B cell (primary cell): ENCODE data around the gene PRH1. TPM values are rescaled to one million over a fixed set of nuclear protein-coding genes. Genes with fewer than 3 reads are reported as not detected.

Experiments
- ATAC-seq: fragments of 200-7000 bp; cut with Tn5 transposase; one replicate; pipeline ENCODE4 v1.10.0; 2021; ENCODE audit warnings: low read depth, mild to moderate bottlenecking, moderate number of reproducible peaks, moderate library complexity
- CTCF ChIA-PET: fragments of 350-600 bp; sonication (Branson Sonifier 250); formaldehyde crosslinking; loops from one replicate; lab custom pipeline; 2021; ENCODE audit warnings: antibody characterized with exemption, inconsistent platforms; lab: Charles Lee
- POLR2A ChIA-PET: fragments of 350-600 bp; sonication (Branson Sonifier 250); formaldehyde crosslinking; loops from one replicate; lab custom pipeline; 2021; ENCODE audit warnings: antibody characterized with exemption; lab: Charles Lee
- DNase-seq: peaks from one replicate; pipeline ENCODE4 v3.0.0; 2013
- H2AFZ ChIP-seq: 2 replicates; pipeline ENCODE4 v1.6.1; 2012; ENCODE audit warnings: mild to moderate bottlenecking, low read depth, low read length; ENCODE audit not compliant: insufficient read depth, poor library complexity, severe bottlenecking
- H3K27ac ChIP-seq, 2 donors: 1 replicate in 1 of 2; 2 replicates in 1 of 2; pipeline ENCODE4 v1.5.1; 2012 to 2013; ENCODE audit warnings: low read length in 2 of 2, mild to moderate bottlenecking in 2 of 2, moderate library complexity in 1 of 2
- H3K27me3 ChIP-seq, 4 experiments: fragments of 200-600 bp in 1 of 4; sonication (generic) in 1 of 4; replicated peaks in 1 of 4; 1 replicate in 2 of 4; 2 replicates in 2 of 4; pipeline versions ENCODE4 v1.6.1 to v1.7.0; 2013 to 2016; ENCODE audit warnings: low read length in 3 of 4, mild to moderate bottlenecking in 2 of 4, mixed read lengths in 1 of 4, moderate library complexity in 1 of 4; ENCODE audit not compliant: insufficient read depth in 4 of 4, control insufficient read depth in 3 of 4; ENCODE audit errors: control extremely low read depth in 1 of 4
- H3K36me3 ChIP-seq, 2 experiments: replicated peaks in 1 of 2; 1 replicate in 1 of 2; 2 replicates in 1 of 2; pipeline versions ENCODE4 v1.6.1 to v1.7.1; 2013; ENCODE audit warnings: low read length in 1 of 2; ENCODE audit not compliant: insufficient read depth in 2 of 2, control insufficient read depth in 1 of 2; ENCODE audit errors: control extremely low read depth in 1 of 2, extremely low read depth in 1 of 2
- H3K4me1 ChIP-seq, 2 donors: fragments of 200-600 bp in 1 of 2; sonication (generic) in 1 of 2; 1 replicate in 1 of 2; 2 replicates in 1 of 2; pipeline versions ENCODE4 v1.5.1 to v1.6.1; 2013 to 2017; ENCODE audit warnings: low read length in 2 of 2; ENCODE audit not compliant: control insufficient read depth in 2 of 2, insufficient read depth in 2 of 2
- H3K4me2 ChIP-seq: replicated peaks from 2 replicates; pipeline ENCODE3; 2012; ENCODE audit warnings: mild to moderate bottlenecking, low read depth, low read length; ENCODE audit not compliant: poor library complexity, severe bottlenecking
- H3K4me3 ChIP-seq, 5 experiments: fragments of 200-600 bp in 1 of 5; sonication (generic) in 1 of 5; 1 replicate in 3 of 5; 2 replicates in 2 of 5; pipeline versions ENCODE4 v1.5.1 to v1.7.0; 2011 to 2016; ENCODE audit warnings: low read length in 4 of 5, mild to moderate bottlenecking in 4 of 5, low read depth in 2 of 5, control low read depth in 1 of 5, moderate library complexity in 1 of 5; ENCODE audit not compliant: insufficient read depth in 1 of 5; ENCODE audit errors: control extremely low read depth in 1 of 5, extremely low read depth in 1 of 5
- H3K79me2 ChIP-seq: fragments of 200-600 bp; sonication (generic); one replicate; pipeline ENCODE4 v1.6.0; 2016; ENCODE audit warnings: low read length; ENCODE audit not compliant: control insufficient read depth, insufficient read depth
- H3K9ac ChIP-seq: fragments of 200-600 bp; sonication (generic); 2 replicates; pipeline ENCODE4 v1.6.1; 2017; ENCODE audit warnings: mild to moderate bottlenecking, low read length, moderate library complexity
- H3K9me3 ChIP-seq, 3 donors: one replicate each; pipeline versions ENCODE4 v1.6.1 to v1.7.1; 2013; ENCODE audit warnings: low read length in 2 of 3; ENCODE audit not compliant: control insufficient read depth in 2 of 3, insufficient read depth in 1 of 3; ENCODE audit errors: control extremely low read depth in 1 of 3
- H4K20me1 ChIP-seq: 2 replicates; pipeline ENCODE4 v1.6.0; 2012; ENCODE audit warnings: mild to moderate bottlenecking, low read length; ENCODE audit not compliant: insufficient read depth, control insufficient read depth, poor library complexity, severe bottlenecking
- H3K27ac Mint-ChIP-seq: one replicate; pipeline ENCODE4 v1.8.0; 2021; ENCODE audit warnings: mixed read lengths
- H3K27me3 Mint-ChIP-seq: one replicate; pipeline ENCODE4 v1.8.0; 2021; ENCODE audit warnings: mixed read lengths
- H3K4me1 Mint-ChIP-seq: one replicate; pipeline ENCODE4 v1.8.0; 2021; ENCODE audit warnings: mixed read lengths
- H3K4me3 Mint-ChIP-seq: one replicate; pipeline ENCODE4 v1.8.0; 2021; ENCODE audit warnings: mixed read lengths
- H3K9me3 Mint-ChIP-seq: one replicate; pipeline ENCODE4 v1.8.0; 2022; ENCODE audit warnings: mixed read lengths; ENCODE audit not compliant: insufficient read depth
- CTCF ChIP-seq: fragments of 200-600 bp; IDR thresholded peaks from one replicate; pipeline ENCODE4 v1.8.0; 2022; ENCODE audit warnings: antibody characterized with exemption, mild to moderate bottlenecking
- EZH2 ChIP-seq: IDR thresholded peaks from 2 replicates; pipeline ENCODE4 v1.6.1; 2012; ENCODE audit warnings: borderline replicate concordance, low read depth, mild to moderate bottlenecking, moderate library complexity, low read length; ENCODE audit not compliant: insufficient read depth, poor library complexity, severe bottlenecking
- WGBS: methylation state at CpG from one replicate; pipeline ENCODE4 v1.1.5; 2013; ENCODE audit warnings: missing lambda C conversion rate; ENCODE audit not compliant: insufficient coverage; 5-methylcytosine and 5-hydroxymethylcytosine counted together
- intact Hi-C: fragments of 100-400 bp; cut with micrococcal nuclease; formaldehyde crosslinking; loops from one replicate; pipeline ENCODE4 v1.10.0; 2022
- polyA plus RNA-seq: library from polyadenylated mRNA; depleted of rRNA; stranded (reverse); fragments of >200 nt; gene quantifications from 2 replicates; pipeline ENCODE4 v1.2.3, GENCODE V29; 2012
- total RNA-seq, 2 donors: library from RNA; stranded (reverse); fragments of 120-200 nt in 1 of 2; gene quantifications; 1 replicate in 1 of 2; 2 replicates in 1 of 2; pipeline versions ENCODE4 v1.2.3 to v1.2.4, GENCODE V29; 2013 to 2022

PRH1 gene
- total and polyA plus RNA-seq, 2 donors (not counting 1 experiment from before 2014, with no cell fraction given) = 5.9 to 39.7 TPM

GRCh38 chr12:10889226-10889625 is 5.2 kb upstream of the PRH1 start:
- peaks cover 0 to 4% of the 10 kb centered on the region in 2 experiments for H3K36me3 ChIP-seq
- no peak overlapping the region for H2AFZ ChIP-seq
- H3K27ac ChIP-seq = no peak overlapping the region
- Mint-ChIP-seq H3K27me3 (no peaks in the 10 kb centered on the region), H3K4me3 (no peak overlapping the region), H3K27ac (no peak overlapping the region), H3K4me1 (no peaks in the 10 kb centered on the region), H3K9me3 (no peaks in the 10 kb centered on the region)
- POLR2A ChIA-PET = no interaction called here
- H3K9ac ChIP-seq = no peak overlapping the region
- H3K4me3 ChIP-seq = no peak overlapping the region
- no peaks in the 10 kb centered on the region for H3K4me1 ChIP-seq
- ATAC-seq (no peak), DNase-seq (no peak)
- CTCF ChIA-PET = no interaction called here
- H3K27me3 ChIP-seq = no peaks in the 10 kb centered on the region
- TF ChIP-seq CTCF (no peak), EZH2 (no peak)
- H4K20me1 ChIP-seq = no peaks in the 10 kb centered on the region
- intact Hi-C loops = no loop called here
- no peak overlapping the region for H3K4me2 ChIP-seq
- no peaks in the 10 kb centered on the region for H3K79me2 ChIP-seq
- H3K9me3 ChIP-seq = no peaks in the 10 kb centered on the region

GRCh38 chr12:10873378-10873777 is 10.7 kb downstream of the PRH1 start:
- ChIA-PET POLR2A (no interaction called here), CTCF (no interaction called here)
- no peaks in the 10 kb centered on the region for H3K4me1 ChIP-seq
- WGBS = 100% methylated on average over 1 of the region's 2 CpGs
- Mint-ChIP-seq H3K27ac (no peak overlapping the region), H3K4me3 (no peak overlapping the region), H3K4me1 (no peaks in the 10 kb centered on the region), H3K27me3 (no peaks in the 10 kb centered on the region), H3K9me3 (peaks cover 8% of the 10 kb centered on the region)
- no peak overlapping the region for H3K9ac ChIP-seq
- TF ChIP-seq EZH2 (no peak), CTCF (no peak)
- peaks cover 0 to 9% of the 10 kb centered on the region in 2 experiments for H3K36me3 ChIP-seq
- no peaks in the 10 kb centered on the region for H3K27me3 ChIP-seq
- no peak for ATAC-seq
- H2AFZ ChIP-seq = no peak overlapping the region
- H3K9me3 ChIP-seq = no peaks in the 10 kb centered on the region
- no peak overlapping the region for H3K4me3 ChIP-seq
- no peak overlapping the region for H3K4me2 ChIP-seq
- intact Hi-C loops = no loop called here
- H3K27ac ChIP-seq = no peak overlapping the region
- H3K79me2 ChIP-seq = no peaks in the 10 kb centered on the region
- H4K20me1 ChIP-seq = no peaks in the 10 kb centered on the region
- no peak for DNase-seq
